WI38 (cell line): Measurements from ENCODE around the gene KRT32.

ENCODE experiments used
- H3K4me3 ChIP-seq: 2 replicates; pipeline ENCODE4 v1.5.1; 2011; ENCODE audit warnings: low read depth, mild to moderate bottlenecking, control low read depth, low read length
- TF ChIP-seq, protein P1 (sequence below): IDR thresholded peaks from 2 replicates; pipeline ENCODE4 v1.5.1; 2012; ENCODE audit warnings: low read depth, mild to moderate bottlenecking, control low read depth, low read length

KRT32 gene

DNA sequence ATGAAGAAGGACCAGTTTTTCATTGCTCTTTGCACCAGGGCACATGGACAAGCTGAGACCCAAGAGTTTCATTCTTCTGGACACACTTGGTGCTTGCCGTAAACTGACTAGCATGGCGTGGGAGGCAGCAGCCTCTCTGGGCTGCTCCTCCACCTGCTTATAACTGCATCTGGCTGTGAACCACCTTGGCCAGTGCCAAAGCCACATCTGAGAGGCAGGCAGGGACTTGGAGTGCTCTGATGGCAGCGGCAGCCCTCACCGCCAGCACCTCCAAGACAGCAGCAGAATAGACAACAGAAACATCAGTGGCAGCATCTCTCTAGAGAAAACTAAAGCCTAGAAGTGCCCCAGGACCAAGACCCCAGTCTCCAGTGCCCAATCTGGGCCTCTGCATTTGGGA, 47.5 kb downstream of the KRT32 start:
- TF ChIP-seq, protein P1, sequence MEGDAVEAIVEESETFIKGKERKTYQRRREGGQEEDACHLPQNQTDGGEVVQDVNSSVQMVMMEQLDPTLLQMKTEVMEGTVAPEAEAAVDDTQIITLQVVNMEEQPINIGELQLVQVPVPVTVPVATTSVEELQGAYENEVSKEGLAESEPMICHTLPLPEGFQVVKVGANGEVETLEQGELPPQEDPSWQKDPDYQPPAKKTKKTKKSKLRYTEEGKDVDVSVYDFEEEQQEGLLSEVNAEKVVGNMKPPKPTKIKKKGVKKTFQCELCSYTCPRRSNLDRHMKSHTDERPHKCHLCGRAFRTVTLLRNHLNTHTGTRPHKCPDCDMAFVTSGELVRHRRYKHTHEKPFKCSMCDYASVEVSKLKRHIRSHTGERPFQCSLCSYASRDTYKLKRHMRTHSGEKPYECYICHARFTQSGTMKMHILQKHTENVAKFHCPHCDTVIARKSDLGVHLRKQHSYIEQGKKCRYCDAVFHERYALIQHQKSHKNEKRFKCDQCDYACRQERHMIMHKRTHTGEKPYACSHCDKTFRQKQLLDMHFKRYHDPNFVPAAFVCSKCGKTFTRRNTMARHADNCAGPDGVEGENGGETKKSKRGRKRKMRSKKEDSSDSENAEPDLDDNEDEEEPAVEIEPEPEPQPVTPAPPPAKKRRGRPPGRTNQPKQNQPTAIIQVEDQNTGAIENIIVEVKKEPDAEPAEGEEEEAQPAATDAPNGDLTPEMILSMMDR: no peak
- H3K4me3 ChIP-seq: no peak overlapping the region

DNA sequence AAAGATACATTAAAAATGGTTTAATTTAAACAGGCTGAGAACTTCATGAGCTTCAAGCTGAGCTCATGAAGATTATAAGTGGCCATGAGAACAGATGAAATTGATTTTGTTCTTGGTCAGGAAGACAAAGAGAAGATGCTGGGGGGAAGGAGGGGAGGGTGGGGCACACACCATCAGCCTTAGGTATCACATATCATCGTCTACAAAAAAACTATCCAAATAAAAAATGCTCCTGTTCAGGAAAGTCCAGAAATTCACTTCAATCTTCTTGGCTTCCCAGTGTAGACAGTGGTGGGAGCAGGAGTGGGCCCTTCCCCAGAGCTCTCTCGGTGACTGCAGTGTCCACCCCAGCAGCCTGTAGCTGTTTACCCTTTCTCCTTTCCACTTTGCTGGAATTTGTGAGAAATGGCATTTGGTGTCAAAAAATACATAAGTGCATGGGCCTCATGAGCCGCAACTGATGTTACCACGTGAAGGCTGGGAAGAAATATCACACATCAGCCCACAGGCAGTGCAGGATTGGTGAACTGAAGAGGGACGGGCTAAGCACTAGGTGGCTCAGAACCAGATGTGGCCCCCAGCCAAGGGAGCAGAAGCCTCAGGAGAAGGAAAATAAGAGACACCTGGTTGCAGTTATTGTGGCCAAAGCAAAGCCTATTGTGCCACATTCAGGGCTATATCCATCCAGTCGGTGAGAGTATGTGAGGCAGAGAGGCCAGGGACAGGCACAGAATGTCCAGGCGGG, 48.9 kb downstream of the KRT32 start:
- TF ChIP-seq, protein P1: no peak
- no peak overlapping the region for H3K4me3 ChIP-seq

DNA sequence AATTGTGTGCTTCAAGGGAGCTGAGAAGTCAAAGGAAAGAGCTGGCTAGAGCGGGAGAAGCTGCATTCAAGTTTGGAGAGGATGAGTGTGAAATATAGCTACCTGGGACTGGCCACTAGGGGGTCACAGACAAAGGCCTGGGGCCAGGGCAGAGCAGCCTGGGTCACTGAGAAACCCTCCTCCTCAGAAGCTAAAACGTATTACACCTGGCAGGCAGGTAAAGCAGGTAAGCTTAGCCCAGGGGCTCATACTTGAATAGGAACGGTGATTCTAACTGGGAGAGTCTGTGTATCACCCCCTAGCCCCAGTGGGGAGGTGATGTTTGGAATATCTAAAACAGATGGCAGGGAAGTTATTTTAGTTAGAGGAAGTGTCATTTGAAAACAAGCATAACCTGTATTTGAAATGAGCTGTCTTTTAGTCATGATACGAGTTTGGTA, 49.6 kb downstream of the KRT32 start:
- TF ChIP-seq, protein P1: no peak
- H3K4me3 ChIP-seq: no peak overlapping the region

DNA sequence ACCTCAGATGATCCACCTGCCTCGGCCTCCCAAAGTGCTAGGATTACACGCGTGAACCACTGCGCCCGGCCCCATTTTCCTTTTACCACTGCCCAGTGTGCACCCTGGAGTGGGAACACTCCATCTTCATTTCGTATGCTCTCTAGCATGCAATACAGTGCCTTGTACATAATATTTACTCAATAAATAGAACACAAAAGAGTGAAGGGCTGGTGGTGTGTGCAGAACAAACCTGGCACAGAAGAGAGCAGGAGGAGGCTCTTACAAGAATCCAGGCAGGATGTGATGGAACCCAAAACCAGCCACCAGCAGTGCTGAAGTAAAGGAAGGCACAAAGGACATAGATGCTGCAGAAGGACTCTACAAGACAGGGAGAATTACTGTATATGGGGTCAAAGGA, 50.1 kb downstream of the KRT32 start:
- TF ChIP-seq, protein P1: no peak
- no peak overlapping the region for H3K4me3 ChIP-seq

DNA sequence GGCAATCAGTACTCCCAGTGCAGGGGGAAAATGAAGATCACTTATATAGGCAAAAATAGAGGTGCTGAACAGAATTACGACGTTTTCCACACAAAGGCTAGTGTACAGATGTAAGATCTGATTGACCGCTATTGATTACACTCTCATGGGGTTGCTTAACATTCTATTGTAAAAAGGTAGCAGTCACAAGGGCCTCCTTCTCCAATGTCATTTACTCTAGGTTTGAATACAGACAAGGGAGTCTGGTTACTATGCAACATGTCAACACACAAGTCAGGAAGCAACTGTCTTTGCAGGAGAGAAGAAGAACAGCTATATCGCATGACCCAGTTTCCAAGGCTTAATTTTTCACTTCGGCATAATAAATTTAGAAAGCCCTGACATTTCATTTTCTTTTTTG, 50.7 kb downstream of the KRT32 start:
- TF ChIP-seq, protein P1: no peak

DNA sequence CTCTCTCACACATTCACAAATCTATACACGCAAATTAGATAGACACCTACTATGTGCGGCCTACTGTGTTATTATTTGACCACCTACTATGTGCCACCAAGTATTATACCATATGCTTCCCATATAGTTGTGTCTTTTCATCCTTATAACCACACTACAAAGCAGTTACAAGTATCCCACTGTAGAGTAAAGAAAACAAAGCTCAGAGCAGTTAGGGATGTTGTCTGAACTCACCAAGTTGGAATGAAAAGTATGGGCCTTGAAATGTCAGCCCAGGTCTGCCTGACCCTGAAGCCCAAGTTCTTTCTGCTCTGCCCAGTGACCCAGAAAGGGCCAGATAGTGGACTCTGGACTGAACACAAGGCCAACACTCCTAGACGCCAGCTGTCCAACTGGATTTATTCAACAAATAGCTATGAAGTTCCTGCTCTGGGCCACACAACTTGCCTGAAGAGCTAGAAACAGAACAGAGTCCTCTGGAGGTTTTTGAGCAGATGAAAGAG, 51.3 kb downstream of the KRT32 start:
- no peak overlapping the region for H3K4me3 ChIP-seq

More for the DNA sequence above, 50.7 kb downstream of the KRT32 start:
- H3K4me3 ChIP-seq: no peak overlapping the region

DNA sequence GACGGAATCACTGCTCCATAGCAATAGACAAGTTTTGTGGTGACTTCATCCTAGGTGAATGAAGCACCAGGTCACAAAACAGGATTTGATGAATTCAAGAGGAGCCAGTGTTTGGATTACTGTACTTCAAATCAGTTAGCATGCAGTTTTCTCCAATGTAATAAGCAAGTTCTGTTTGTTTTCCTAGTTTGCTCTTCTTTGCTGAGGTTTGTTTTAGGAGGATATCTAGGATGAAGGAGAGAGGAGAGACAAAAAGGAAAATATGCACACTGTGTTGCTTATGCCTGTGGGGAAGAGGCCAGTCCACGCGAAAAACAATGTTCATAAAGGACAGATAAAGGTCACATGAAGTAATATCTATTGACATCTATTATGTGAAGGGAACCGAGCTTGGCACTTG, 51.8 kb downstream of the KRT32 start:
- H3K4me3 ChIP-seq: no peak overlapping the region
- TF ChIP-seq, protein P1: no peak

More for the DNA sequence above, 51.3 kb downstream of the KRT32 start:
- TF ChIP-seq, protein P1: no peak
